ENCODE measurements around the gene ZNF268. TPM values are rescaled to one million over a fixed set of nuclear protein-coding genes. Genes with fewer than 3 reads are reported as not detected.

ZNF268 gene
- total RNA-seq (ENCODE audit: low replicate concordance): 11.8 and 22.9 TPM in 2 replicates

GRCh38 chr12:133181238-133181959 is at the start of gene ZNF268:
TSS of gene ZNF268 (plus strand) at chr12:133181495. CDS start at chr12:133181998, 503 bp downstream.
- peak; percentile 94 for DNase-seq (ENCODE audit: low read depth)
- peak; percentile 84 for TF ChIP-seq CTCF (IDR thresholded peaks at IDR 0.05; ENCODE audit: insufficient read depth, low read length)
- peak within 1 kb of the TSS; percentile 99 for H3K4me3 ChIP-seq (ENCODE audit: low read depth, low read length)

- H3K4me3 ChIP-seq (ENCODE audit: low read depth, low read length): no peak overlapping the region
- no peak for TF ChIP-seq CTCF (IDR thresholded peaks at IDR 0.05; ENCODE audit: insufficient read depth, low read length)
- no peak for DNase-seq (ENCODE audit: low read depth)
These were observed 45.5 kb upstream of the ZNF268 start for GRCh38 chr12:133135747-133136146.

DNA sequence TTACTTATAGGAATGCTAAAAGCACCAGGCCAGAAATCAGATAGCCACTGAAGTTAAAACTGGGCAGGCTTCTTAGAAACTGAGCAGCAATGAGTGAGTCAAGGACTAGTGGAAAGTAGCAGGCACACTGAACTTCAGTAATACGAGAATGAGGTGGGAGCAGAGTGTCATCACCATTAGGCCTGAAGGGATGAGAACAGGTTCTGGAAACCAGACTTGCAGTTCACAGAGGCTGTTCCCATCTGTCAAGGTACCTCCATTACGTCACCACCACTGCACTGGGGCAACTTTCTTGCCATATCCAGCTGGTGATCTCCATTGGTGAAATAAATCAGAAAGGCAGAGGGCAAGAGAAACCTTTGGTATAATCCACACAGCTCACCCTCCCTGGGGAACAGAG is 35.3 kb upstream of the ZNF268 start:
- TF ChIP-seq CTCF (IDR thresholded peaks at IDR 0.05; ENCODE audit: insufficient read depth, low read length): no peak
- DNase-seq (ENCODE audit: low read depth): no peak
- H3K4me3 ChIP-seq (ENCODE audit: low read depth, low read length): no peak overlapping the region

DNA sequence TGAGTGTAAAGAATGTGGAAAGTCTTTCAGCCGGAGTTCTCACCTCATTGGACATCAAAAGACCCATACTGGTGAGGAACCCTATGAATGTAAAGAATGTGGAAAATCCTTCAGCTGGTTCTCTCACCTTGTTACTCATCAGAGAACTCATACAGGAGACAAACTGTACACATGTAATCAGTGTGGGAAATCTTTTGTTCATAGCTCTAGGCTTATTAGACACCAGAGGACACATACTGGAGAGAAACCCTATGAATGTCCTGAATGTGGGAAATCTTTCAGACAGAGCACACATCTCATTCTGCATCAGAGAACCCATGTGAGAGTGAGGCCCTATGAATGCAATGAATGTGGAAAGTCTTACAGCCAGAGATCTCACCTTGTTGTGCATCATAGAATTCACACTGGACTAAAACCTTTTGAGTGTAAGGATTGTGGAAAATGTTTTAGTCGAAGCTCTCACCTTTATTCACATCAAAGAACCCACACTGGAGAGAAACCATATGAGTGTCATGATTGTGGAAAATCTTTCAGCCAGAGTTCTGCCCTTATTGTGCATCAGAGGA is 25.1 kb upstream of the ZNF268 start:
- no peak overlapping the region for H3K4me3 ChIP-seq (ENCODE audit: low read depth, low read length)
- TF ChIP-seq CTCF (IDR thresholded peaks at IDR 0.05; ENCODE audit: insufficient read depth, low read length): no peak
- DNase-seq (ENCODE audit: low read depth): no peak

DNA sequence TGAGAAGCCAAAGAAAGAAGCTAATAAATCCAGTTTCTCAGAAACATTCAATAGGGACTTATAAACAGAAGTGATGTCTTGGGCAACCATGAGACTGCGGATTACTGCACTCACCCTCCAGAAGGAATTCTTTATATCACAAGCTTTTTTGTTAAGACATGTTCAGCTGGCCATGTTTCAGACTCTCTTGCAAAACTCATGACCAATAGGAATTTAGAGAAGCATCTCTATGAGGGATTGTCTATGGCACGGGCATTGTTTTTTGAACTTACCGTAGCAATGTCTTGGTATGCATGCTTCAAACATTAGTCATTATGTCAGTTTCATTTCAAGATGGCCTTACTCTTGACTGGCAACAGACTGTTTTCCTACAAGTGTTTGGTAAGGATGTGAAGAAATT is 15.5 kb upstream of the ZNF268 start:
- no peak for TF ChIP-seq CTCF (IDR thresholded peaks at IDR 0.05; ENCODE audit: insufficient read depth, low read length)
- no peak for DNase-seq (ENCODE audit: low read depth)
- no peak overlapping the region for H3K4me3 ChIP-seq (ENCODE audit: low read depth, low read length)

DNA sequence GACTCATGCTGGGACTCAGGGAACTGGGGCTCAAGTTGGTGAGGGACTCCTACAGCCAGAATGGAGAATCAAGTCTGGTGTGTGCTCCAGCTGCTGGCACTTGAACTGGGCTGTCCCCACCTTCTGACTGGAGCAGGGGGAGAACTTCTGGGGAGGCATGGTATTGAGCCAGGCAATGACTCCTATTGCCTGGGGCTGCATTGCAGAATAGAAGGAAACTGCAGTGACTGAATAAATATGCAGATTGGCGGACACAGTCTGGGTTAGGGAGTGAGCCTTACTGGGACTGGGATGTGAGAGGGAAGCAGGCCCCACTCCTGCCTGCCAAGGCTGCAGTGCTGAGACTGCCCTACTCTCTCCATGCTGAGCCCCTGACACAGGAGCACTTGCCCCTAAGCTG is 8.8 kb upstream of the ZNF268 start:
- no peak for DNase-seq (ENCODE audit: low read depth)
- TF ChIP-seq CTCF (IDR thresholded peaks at IDR 0.05; ENCODE audit: insufficient read depth, low read length): no peak

More for the DNA sequence above, 8.8 kb upstream of the ZNF268 start:
- no peak overlapping the region for H3K4me3 ChIP-seq (ENCODE audit: low read depth, low read length)

Data from fibroblast of the aortic adventitia (primary cell).